LHCN-M2 (cell line): ENCODE measurements around the gene KNCN. TPM values are rescaled to one million over a fixed set of nuclear protein-coding genes. Genes with fewer than 3 reads are reported as not detected.

Experiments
- DNase-seq: peaks from one replicate; pipeline ENCODE4 v3.0.0-alpha.2; 2012; ENCODE audit warnings: low read depth
- total RNA-seq: library from RNA; depleted of rRNA; stranded (reverse); fragments of >200 nt; gene quantifications from 2 replicates; pipeline ENCODE4 v1.2.3, GENCODE V29; 2014; rRNA removed

Gene KNCN
- total RNA-seq, 1 experiment from 2014 or later: not detected

DNA sequence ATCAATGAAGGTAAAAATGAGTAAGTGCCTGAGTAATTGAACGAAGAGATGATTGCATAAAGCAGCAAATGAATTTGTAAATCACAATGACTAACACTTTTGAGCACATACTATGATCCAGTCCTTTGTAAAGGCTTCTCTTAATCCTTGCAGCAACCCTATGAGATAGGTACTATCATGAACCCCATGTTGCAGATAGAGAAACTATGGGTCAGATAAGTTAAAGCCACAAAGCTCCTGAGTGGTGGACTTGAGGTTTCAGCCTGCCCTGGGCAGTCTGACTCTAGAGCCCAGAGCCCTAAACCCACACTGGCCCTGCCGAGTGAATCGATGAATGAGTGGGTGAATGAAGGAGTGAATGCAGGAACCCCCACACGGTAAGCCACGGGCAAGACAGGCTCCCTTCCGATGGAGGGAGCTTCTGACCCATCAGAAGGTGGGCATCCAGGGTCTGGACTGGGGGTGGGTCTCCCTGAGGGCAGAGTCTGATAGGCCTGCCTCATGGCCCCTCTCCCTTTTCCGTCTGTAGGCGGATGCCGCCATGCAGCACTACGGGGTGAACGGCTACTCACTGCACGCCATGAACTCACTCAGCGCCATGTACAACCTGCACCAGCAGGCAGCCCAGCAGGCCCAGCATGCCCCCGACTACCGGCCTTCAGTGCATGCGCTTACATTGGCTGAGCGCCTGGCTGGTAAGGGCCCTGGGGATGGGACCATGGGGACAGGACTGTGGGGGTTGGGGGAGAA lies 44.8 kb downstream of the KNCN start:
- DNase-seq: no peak

DNA sequence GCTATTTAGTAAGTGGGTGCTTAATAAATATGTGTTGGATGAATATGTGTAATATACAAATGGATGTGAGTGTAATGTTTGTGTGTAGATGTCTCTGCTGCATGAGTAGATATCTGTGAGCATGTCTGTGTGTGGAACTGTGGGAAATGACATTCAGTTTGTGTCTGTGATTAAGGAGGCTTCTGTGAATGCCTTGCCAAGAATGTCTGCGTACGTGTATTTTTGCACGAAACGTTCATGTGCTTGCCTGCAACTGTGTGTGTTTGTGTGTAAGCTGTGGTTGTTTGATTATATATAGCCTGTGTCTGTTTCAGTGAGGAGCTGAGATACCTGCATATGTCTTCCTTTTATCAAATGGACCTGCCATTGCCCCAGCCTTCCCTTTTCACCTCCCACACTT lies 48.0 kb downstream of the KNCN start:
- no peak for DNase-seq

DNA sequence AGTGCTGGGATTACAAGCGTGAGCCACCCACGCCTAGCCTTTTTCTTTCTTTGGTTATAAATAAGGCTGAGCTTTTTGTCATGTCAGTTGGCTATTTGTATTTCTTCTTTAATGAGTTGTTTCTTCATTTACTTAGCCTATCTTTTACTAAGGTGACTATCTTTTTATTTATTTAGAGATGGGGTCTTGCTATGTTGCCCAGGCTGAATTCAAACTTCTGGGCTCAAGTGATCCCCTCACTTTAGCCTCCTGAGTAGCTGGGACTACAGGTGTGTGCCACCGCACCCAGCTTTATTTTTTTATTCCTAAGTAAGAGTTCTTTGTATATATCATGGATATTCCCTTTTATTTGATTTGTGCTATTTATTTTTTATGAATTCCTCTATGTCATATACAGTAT lies 49.9 kb downstream of the KNCN start:
- DNase-seq: no peak

DNA sequence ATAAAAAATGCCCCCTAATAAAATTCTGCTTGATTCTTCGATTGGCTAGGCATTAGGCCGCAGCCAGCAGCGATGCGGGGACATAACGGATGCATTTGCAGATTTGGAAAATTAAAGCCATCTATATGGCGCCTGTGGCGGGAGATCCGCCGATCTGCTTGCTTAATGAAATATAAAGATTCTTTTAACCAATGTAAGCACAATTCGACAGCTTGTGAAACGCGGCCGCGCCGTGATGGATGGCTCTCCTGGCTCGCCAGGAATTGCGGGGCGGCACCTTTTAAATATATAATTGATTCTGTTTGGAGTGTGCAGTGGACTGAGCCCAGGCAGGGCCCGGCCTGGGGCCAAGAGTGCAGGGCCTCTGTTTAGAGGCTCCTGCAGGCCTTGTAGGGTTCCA lies 53.8 kb downstream of the KNCN start:
- no peak for DNase-seq

DNA sequence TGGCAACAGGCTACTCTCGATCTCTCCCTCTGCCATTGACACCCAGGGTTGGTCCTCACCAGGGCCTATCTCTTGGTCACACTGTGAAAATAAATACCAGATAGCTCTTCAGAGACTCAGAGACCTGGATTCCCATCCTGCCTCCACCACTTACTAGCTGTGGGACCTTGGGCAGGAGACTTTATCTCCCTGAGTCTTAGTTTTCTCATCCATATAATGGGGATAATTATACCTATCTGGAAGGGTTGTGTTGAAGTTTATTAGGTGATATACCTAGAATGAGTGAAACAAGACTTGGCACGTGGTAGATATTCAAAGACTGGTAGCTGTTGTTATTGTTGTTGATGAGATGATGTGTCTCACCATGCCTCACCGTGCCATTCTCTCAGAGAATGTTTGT lies 54.4 kb downstream of the KNCN start:
- no peak for DNase-seq

DNA sequence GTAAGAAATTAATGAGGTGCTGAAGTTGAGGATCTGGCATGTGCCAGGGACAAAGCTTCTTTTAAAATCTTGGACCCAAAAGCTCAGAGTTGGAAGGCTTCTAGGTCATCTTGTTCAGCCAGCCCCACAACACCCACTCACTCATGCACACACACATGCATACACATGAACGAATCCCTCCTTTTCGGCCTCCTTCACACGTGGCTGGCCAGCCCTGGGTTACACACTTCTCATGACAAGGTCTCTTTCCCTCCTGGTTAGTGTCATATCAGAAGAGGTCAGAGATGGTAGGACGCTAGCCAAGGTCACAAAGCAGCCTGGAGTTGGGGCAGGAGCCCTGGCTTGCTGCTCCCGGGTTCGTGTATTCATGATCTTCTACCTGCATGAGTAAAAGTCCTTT lies 54.9 kb downstream of the KNCN start:
- no peak for DNase-seq

DNA sequence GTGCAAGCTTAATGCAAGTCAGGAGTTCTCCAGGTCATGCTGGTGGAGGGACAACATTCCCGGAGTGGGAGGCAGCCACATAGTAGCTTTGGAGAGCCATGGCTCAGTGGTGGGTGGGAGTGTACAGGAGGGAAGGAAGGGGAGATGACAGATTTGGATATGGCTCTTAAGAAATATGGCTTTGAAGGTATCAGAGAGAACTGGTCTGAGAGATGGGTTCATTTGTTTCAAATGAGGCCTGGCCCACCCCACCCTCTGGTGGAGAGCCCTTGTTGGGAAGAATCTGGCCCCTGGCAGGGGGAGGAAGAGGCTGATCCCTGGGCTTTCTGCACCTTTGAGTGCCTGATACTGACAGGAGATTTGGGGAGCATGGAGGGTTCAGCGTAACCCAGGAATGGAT lies 55.7 kb downstream of the KNCN start:
- no peak for DNase-seq

Other genes starting within 250 kb of the KNCN start
- gene LRRC41, start 248.0 kb downstream of the KNCN start, total RNA-seq: 106 and 107 TPM in 2 replicates
- 428 and 432 TPM in 2 replicates for gene UQCRH, start 247.9 kb downstream of the KNCN start, total RNA-seq
- 13.0 and 14.3 TPM in 2 replicates for gene NSUN4, start 210.8 kb downstream of the KNCN start, total RNA-seq
- not detected in 2 replicates for gene FAAH, start 157.3 kb downstream of the KNCN start, total RNA-seq
- not detected in 2 replicates for gene DMBX1, start 61.8 kb downstream of the KNCN start, total RNA-seq
- gene MKNK1, start 52.6 kb upstream of the KNCN start, total RNA-seq: 7.3 and 12.6 TPM in 2 replicates
- 5.5 and 10.8 TPM in 2 replicates for gene MOB3C, start 65.2 kb upstream of the KNCN start, total RNA-seq
- gene ATPAF1, start 116.7 kb upstream of the KNCN start, total RNA-seq: 41.2 and 42.1 TPM in 2 replicates
- gene TEX38, start 120.2 kb upstream of the KNCN start, total RNA-seq: 0.17 TPM in 1 of 2 replicates, not detected in the other
- gene EFCAB14, start 167.5 kb upstream of the KNCN start, total RNA-seq: 46.6 and 55.2 TPM in 2 replicates
- not detected in 2 replicates for gene CYP4B1, start 247.4 kb upstream of the KNCN start, total RNA-seq